Astrocyte of the cerebellum (primary cell): ENCODE measurements around the gene RHOT2.
A peak's percentile ranks its signal among the peaks of the same experiment; 100 is the strongest.

Source experiments
- DNase-seq: peaks from one replicate; pipeline ENCODE4 v3.0.0-alpha.2; 2011; ENCODE audit warnings: low read depth
- H3K4me3 ChIP-seq: 2 replicates; pipeline ENCODE4 v1.5.1; 2011; ENCODE audit warnings: mild to moderate bottlenecking, low read depth, low read length, moderate library complexity
- CTCF ChIP-seq: IDR thresholded peaks from 2 replicates; pipeline ENCODE4 v1.5.1; 2012; ENCODE audit warnings: low read length, low read depth, moderate library complexity, mild to moderate bottlenecking; ENCODE audit errors: missing control alignments
- in situ Hi-C: cut with HindIII; loops from 2 replicates; pipeline ENCODE4 v1.10.0; 2017; ENCODE audit warnings: low sequenced_read_pairs

RHOT2 gene

GRCh38 chr16:717450-718245, 49.7 kb downstream of the RHOT2 start:
- no peak for DNase-seq
- in situ Hi-C loops = loop anchor here (10.0 kb wide), 1 partner anchor 257 kb away; the partner anchor contains the start of gene LMF1
- H3K4me3 ChIP-seq = no peak overlapping the region
- TF ChIP-seq CTCF = no peak

GRCh38 chr16:718389-718788, 50.5 kb downstream of the RHOT2 start:
- H3K4me3 ChIP-seq = no peak overlapping the region
- in situ Hi-C loops = loop anchor here (10.0 kb wide), 1 partner anchor 256 kb away; the partner anchor contains the start of gene LMF1

DNA sequence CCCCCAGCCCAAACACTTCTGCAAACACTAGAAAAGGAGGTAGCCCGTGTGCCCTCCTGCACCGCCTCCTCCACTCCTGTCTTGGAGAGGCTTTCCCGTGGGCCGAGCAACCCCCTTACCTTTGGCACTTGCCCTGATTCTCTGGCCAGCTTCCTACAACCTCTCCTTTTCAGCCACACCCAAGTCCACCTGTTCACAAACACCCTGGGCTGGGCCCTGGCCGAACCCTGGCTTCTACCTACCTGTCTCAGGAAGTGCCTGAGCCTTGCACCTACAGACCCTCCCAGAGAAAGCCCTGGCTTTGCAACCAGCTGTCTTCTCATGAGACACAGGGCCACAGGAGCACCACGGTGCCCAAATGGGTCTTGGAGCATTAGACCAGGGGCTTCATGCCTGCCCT, 51.0 kb downstream of the RHOT2 start:
- in situ Hi-C loops = loop anchor here (10.0 kb wide), 1 partner anchor 256 kb away; the partner anchor contains the start of gene LMF1
- DNase-seq = no peak
- TF ChIP-seq CTCF = no peak

More at GRCh38 chr16:718389-718788, 50.5 kb downstream of the RHOT2 start:
- no peak for DNase-seq
- no peak for TF ChIP-seq CTCF

DNA sequence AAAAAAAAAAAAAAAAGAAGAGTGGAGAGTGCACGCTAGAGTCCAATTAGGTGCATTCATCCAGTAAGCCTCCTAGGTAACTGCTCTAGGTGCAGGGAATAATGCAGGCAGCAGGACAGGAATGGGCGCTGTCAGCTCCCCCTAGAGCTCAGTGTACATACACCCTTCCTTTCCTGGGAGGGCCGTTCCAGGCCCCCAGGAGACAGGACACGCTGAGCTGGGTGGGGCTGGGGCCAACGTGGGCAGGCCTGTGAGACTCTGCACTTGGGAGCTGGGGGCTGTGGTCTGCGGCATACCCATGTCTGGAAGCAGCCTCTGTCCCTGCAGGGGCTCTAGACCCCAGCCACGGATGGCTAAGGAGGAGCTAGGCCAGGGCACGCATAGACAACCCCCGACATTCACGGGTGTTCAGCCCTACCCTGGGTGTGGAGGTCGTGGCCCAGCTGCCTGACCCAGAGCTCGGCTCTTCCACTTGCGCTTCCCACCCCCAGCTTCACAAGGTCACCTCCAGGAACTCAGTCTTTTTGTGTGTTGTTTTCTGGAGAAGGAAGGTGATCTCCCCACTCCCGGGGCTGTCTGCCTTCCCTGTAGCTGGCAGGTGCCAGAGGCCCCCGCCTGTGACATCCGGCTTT, 52.0 kb downstream of the RHOT2 start:
- H3K4me3 ChIP-seq = peak overlapping the region; percentile 66
- peak; percentile 28 for TF ChIP-seq CTCF
- in situ Hi-C loops = loop anchor here (10.0 kb wide), 1 partner anchor 255 kb away; the partner anchor contains the start of gene LMF1
- DNase-seq = no peak

More for the DNA sequence above, 51.0 kb downstream of the RHOT2 start:
- no peak overlapping the region for H3K4me3 ChIP-seq

GRCh38 chr16:720447-720989, 52.6 kb downstream of the RHOT2 start:
- no peak for DNase-seq
- in situ Hi-C loops = no loop called here
- peak overlapping the region; percentile 66 for H3K4me3 ChIP-seq
- peak; percentile 16 for TF ChIP-seq CTCF

DNA sequence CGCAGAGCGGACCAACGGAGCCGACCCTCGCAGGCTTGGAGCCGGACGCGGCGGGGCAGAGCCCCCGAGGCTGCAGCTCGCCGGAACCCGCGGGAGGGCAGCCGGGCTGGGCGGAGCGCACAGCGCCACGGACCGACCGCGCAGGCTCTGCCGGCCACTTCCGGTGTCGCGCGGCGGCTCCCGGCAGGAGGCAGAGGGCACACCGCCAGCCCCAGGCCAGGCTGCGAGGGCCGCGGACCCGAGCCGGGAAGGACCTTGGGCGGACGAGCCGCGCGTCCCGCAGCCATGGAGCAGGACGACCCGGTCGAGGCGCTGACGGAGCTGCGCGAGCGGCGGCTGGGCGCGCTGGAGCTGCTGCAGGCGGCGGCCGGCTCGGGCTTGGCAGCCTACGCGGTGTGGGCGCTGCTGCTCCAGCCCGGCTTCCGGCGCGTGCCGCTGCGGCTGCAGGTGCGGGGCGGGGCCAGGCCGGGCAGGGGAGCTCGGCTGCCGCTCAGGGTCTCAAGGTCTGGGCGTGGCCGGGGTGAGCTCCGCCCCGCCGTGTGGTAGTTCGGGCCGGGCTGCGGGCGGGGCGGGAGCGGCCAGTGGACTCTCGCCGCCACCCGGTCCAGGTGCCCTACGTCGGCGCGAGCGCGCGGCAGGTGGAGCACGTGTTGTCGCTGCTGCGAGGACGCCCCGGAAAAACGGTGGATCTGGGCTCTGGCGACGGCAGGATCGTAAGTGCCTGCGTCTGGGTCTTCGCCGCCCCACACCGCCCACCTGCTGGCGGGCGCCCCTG, 53.2 kb downstream of the RHOT2 start, which contains the start of gene ANTKMT:
Gene ANTKMT, plus strand, starts transcription at position 157 of the 775 bp plus-strand sequence. Its CDS starts 129 bp downstream, at position 286.
- no peak for TF ChIP-seq CTCF
- DNase-seq = no peak
- in situ Hi-C loops = no loop called here
- H3K4me3 ChIP-seq = peak within 1 kb of the TSS; percentile 66
